Mesodermal cell (in vitro differentiated cells): Measurements from ENCODE around the gene C4B.
"Not testable (repeated sequence)": the region's sequence is repeated elsewhere in the genome, so short reads cannot be mapped to it uniquely, and the experiment has no call there.

ENCODE experiments used
- H3K27ac ChIP-seq: 2 replicates; pipeline ENCODE4 v1.7.0; 2013; ENCODE audit warnings: mild to moderate bottlenecking, low read depth, low read length, moderate library complexity; ENCODE audit not compliant: severe bottlenecking
- H3K36me3 ChIP-seq: 2 replicates; pipeline ENCODE4 v1.7.1; 2013; ENCODE audit warnings: mild to moderate bottlenecking, low read length, moderate library complexity; ENCODE audit not compliant: control insufficient read depth, insufficient read depth
- H3K4me1 ChIP-seq: one replicate; pipeline ENCODE4 v1.7.1; 2013; ENCODE audit warnings: mild to moderate bottlenecking, low read length; ENCODE audit not compliant: insufficient read depth, control insufficient read depth, poor library complexity, severe bottlenecking
- H3K4me3 ChIP-seq: 2 replicates; pipeline ENCODE4 v1.7.0; 2013; ENCODE audit warnings: low read length, control low read depth, mild to moderate bottlenecking; ENCODE audit not compliant: insufficient read depth, poor library complexity, severe bottlenecking; ENCODE audit errors: extremely low read depth
- H3K9me3 ChIP-seq: 2 replicates; pipeline ENCODE4 v1.7.1; 2013; ENCODE audit warnings: mild to moderate bottlenecking, low read length, moderate library complexity; ENCODE audit not compliant: control insufficient read depth
- WGBS, 2 experiments: methylation state at CpG; one replicate each; pipeline ENCODE4 v1.1.5; 2013; ENCODE audit warnings: missing lambda C conversion rate in 2 of 2; ENCODE audit not compliant: insufficient coverage in 2 of 2; 5-methylcytosine and 5-hydroxymethylcytosine counted together

Gene C4B

DNA sequence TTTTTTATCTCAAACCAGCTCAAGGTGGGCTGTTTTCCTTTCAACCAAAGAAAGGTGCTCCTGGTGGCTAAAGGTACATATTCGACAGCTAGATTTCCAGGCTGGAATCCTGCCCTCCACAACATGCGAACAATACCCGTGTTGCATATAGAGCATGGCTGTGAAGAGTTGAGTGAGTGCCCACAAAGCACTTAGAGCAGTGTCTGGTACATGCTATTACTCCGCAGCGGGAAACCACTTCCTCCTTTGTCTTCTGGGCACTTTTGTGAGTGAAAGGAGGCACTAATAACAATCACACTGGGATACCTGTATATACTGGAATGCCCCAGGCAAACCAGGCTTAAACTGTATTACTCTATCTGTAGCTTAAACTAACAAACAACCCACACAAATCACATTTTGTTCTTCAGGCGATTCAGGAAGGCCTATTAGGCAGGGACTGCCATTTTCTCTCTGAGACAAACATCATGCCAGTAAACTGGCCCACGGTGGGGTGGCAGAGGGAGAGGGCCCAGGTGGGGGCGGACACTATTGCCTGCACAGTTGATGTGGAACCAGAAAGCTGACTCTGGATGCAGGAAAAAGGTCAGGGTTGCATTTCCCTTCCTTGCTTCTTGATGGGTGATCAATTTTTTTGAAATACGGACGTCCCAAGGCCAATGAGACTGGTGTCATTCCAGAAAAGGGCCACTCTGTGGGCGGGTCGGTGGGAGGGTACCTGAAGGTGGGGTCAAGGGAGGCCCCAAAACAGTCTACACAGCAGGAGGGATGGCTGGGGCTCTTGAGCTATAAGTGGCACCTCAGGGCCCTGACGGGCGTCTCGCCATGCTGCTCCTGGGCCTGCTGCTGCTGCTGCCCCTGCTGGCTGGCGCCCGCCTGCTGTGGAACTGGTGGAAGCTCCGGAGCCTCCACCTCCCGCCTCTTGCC is 23.3 kb downstream of the C4B start, which contains the start of gene CYP21A2:
CYP21A2 (plus strand) TSS at position 818 of the 927 bp plus-strand sequence; CDS start at position 826, 8 bp downstream.
- WGBS, 2 experiments, result 96 to 98% methylated on average over 5 to 8 of the region's 19 CpGs
- not testable (repeated sequence) for H3K27ac ChIP-seq, H3K36me3 ChIP-seq, H3K4me1 ChIP-seq, H3K4me3 ChIP-seq, H3K9me3 ChIP-seq

DNA sequence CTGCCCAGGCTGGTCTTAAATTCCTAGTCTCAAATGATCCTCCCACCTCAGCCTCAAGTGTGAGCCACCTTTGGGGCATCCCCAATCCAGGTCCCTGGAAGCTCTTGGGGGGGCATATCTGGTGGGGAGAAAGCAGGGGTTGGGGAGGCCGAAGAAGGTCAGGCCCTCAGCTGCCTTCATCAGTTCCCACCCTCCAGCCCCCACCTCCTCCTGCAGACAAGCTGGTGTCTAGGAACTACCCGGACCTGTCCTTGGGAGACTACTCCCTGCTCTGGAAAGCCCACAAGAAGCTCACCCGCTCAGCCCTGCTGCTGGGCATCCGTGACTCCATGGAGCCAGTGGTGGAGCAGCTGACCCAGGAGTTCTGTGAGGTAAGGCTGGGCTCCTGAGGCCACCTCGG is 24.3 kb downstream of the C4B start:
- H3K4me3 ChIP-seq, H3K27ac ChIP-seq, H3K9me3 ChIP-seq, H3K4me1 ChIP-seq, H3K36me3 ChIP-seq: not testable (repeated sequence)
- WGBS, 2 experiments, result 86% methylated on average over 1 of the region's 5 CpGs; no CpG with 5 or more reads in 1 of the 2 experiments

DNA sequence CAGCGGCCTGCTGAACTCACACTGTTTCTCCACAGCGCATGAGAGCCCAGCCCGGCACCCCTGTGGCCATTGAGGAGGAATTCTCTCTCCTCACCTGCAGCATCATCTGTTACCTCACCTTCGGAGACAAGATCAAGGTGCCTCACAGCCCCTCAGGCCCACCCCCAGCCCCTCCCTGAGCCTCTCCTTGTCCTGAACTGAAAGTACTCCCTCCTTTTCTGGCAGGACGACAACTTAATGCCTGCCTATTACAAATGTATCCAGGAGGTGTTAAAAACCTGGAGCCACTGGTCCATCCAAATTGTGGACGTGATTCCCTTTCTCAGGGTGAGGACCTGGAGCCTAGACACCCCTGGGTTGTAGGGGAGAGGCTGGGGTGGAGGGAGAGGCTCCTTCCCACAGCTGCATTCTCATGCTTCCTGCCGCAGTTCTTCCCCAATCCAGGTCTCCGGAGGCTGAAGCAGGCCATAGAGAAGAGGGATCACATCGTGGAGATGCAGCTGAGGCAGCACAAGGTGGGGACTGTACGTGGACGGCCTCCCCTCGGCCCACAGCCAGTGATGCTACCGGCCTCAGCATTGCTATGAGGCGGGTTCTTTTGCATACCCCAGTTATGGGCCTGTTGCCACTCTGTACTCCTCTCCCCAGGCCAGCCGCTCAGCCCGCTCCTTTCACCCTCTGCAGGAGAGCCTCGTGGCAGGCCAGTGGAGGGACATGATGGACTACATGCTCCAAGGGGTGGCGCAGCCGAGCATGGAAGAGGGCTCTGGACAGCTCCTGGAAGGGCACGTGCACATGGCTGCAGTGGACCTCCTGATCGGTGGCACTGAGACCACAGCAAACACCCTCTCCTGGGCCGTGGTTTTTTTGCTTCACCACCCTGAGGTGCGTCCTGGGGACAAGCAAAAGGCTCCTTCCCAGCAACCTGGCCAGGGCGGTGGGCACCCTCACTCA is 25.0 kb downstream of the C4B start:
- WGBS, 2 experiments, result 88 to 92% methylated on average over 9 to 12 of the region's 24 CpGs

DNA sequence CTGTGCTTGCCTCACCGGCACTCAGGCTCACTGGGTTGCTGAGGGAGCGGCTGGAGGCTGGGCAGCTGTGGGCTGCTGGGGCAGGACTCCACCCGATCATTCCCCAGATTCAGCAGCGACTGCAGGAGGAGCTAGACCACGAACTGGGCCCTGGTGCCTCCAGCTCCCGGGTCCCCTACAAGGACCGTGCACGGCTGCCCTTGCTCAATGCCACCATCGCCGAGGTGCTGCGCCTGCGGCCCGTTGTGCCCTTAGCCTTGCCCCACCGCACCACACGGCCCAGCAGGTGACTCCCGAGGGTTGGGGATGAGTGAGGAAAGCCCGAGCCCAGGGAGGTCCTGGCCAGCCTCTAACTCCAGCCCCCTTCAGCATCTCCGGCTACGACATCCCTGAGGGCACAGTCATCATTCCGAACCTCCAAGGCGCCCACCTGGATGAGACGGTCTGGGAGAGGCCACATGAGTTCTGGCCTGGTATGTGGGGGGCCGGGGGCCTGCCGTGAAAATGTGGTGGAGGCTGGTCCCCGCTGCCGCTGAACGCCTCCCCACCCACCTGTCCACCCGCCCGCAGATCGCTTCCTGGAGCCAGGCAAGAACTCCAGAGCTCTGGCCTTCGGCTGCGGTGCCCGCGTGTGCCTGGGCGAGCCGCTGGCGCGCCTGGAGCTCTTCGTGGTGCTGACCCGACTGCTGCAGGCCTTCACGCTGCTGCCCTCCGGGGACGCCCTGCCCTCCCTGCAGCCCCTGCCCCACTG is 25.9 kb downstream of the C4B start:
- 60% methylated on average over 1 of the region's 43 CpGs; no CpG with 5 or more reads in 1 of the 2 experiments for WGBS, 2 experiments
- not testable (repeated sequence) for H3K4me1 ChIP-seq, H3K27ac ChIP-seq, H3K36me3 ChIP-seq, H3K4me3 ChIP-seq, H3K9me3 ChIP-seq

More for the DNA sequence above, 25.0 kb downstream of the C4B start:
- not testable (repeated sequence) for H3K4me1 ChIP-seq, H3K9me3 ChIP-seq, H3K27ac ChIP-seq, H3K4me3 ChIP-seq, H3K36me3 ChIP-seq

DNA sequence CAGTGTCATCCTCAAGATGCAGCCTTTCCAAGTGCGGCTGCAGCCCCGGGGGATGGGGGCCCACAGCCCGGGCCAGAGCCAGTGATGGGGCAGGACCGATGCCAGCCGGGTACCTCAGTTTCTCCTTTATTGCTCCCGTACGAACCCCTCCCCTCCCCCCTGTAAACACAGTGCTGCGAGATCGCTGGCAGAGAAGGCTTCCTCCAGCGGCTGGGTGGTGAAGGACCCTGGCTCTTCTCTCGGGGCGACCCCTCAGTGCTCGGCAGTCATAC is 26.4 kb downstream of the C4B start:
- H3K4me3 ChIP-seq, H3K36me3 ChIP-seq, H3K9me3 ChIP-seq, H3K27ac ChIP-seq, H3K4me1 ChIP-seq: not testable (repeated sequence)
- WGBS, 2 experiments, result no CpG with 5 or more reads among the region's 13 CpGs

DNA sequence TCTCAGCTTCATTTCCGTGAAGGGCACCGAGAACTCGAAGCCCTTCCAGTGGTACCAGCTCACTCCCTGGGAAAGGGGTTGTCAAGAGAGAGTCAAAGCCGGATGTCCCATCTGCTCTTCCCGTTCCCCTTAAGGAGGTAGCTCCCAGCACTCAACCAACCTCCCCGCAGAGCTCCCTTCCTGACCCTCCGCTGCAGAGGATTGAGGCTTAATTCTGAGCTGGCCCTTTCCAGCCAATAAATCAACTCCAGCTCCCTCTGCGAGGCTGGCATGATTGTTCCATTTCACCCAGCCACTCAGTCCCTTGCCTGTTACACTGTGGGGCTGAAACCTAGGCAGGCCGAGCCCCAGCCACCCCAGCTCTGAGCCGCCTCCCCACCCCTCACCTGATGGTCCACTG is 26.8 kb downstream of the C4B start:
- H3K9me3 ChIP-seq, H3K4me1 ChIP-seq, H3K4me3 ChIP-seq, H3K27ac ChIP-seq, H3K36me3 ChIP-seq: not testable (repeated sequence)
- WGBS, 2 experiments, result no CpG with 5 or more reads among the region's 10 CpGs

DNA sequence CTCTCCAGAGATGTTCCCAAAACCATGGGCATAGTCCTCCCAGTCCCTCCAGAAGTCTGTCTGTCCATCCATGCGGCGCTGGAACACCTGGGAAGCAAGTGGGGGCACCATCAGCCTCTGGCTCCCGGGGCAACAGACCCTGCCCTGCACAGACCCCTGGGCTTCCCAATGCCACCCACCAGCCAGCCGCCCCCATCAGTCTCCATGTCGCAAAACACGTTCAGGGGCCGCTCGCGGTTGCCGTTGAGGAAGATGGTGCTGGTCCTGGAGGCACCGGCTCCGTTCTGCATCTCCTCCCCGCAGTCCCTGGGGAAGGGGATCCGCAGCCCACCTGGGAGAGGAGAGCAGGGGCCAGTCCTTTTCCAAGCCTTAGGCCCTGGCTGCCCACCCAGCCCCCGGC is 27.7 kb downstream of the C4B start:
- H3K4me3 ChIP-seq, H3K36me3 ChIP-seq, H3K9me3 ChIP-seq, H3K27ac ChIP-seq: not testable (repeated sequence)
- H3K4me1 ChIP-seq, result peaks cover 13% of the 10 kb centered on the region
- 100% methylated on average over 2 of the region's 15 CpGs; no CpG with 5 or more reads in 1 of the 2 experiments for WGBS, 2 experiments

DNA sequence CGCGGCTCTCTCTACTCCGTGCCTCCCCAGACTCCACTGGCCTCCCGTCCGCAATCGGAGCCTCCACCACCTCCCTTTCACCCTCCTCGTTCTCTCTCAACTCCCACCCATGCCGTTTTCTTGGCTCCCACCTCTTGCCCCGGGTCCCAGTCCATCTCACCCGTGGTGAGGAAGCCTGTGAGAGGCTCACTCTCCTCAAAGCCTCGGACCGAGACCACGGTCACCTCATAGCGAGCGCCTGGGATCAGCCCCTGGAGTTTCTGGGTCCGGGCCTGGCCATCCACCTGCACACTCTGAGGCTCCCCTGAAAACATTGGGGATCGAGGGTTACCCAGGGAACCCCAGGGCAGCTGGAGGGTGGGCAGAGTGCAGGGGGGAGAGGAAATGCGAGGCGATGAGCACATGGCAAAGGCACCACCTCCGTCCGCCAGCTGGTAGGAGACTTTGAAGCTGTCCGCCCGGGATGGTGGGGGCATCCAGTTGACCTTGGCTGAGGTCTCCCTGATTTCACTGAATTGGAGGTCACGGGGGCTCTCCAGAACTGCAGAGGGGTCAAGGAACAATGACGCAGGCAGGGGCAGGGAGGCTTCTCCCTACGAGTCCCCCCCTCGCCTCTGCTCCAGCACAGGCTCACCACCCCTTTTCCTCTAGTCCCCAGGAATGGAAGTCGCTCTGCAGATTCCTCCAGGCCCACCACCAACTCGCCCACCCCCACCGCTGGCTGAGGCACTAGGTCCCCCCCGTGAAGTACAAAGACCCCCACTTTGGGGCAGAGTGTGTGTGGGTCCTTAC is 29.2 kb downstream of the C4B start:
- H3K4me1 ChIP-seq, result peaks cover 21% of the 10 kb centered on the region
- not testable (repeated sequence) for H3K4me3 ChIP-seq, H3K36me3 ChIP-seq, H3K27ac ChIP-seq, H3K9me3 ChIP-seq
- WGBS, 2 experiments, result 97 to 99% methylated on average over 10 to 13 of the region's 31 CpGs

DNA sequence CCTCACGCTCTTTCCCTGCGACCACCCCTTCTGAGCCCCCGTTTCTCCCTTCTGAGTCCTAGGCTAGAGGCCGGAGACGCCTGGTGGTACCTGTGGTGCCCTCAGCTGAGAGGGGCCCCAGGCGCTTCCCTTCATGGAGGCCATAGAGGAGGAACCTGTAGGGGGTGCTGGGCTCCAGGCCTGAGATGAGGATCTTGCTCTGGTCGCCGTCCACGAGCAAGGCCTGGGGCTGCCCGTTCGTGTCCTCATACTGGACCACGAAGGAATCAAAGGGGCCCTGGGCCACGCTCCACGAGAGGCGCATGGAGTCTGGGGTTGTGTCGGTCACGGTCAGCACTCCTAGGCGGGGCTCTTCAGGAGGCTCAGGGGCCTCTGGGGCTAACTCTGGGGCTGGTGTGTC is 30.3 kb downstream of the C4B start:
- peaks cover 21% of the 10 kb centered on the region for H3K4me1 ChIP-seq
- H3K36me3 ChIP-seq, result not testable (repeated sequence)
- 67 to 93% methylated on average over 3 to 6 of the region's 18 CpGs for WGBS, 2 experiments

More for the DNA sequence above, 30.3 kb downstream of the C4B start:
- H3K9me3 ChIP-seq, H3K27ac ChIP-seq, H3K4me3 ChIP-seq: not testable (repeated sequence)
